ENCODE measurements around the gene PPP1R12A. TPM values are rescaled to one million over a fixed set of nuclear protein-coding genes. Genes with fewer than 3 reads are reported as not detected.

Gene PPP1R12A
- total and polyA plus RNA-seq, 2 of the 4 experiments (the other 2 are of a cell fraction) = 47.7 to 112 TPM

- Histone ChIP-seq H3K18ac (ENCODE audit: low read depth, low read length) (no peak overlapping the region), H3K27me3 (ENCODE audit: control insufficient read depth, insufficient read depth, low read length) (no peaks in the 10 kb centered on the region), H3K4me3 (ENCODE audit: insufficient read depth, low read depth, low read length) (no peak overlapping the region), H2AFZ (replicated peaks; ENCODE audit: low read length, poor library complexity) (no peak overlapping the region), H3K14ac (replicated peaks; ENCODE audit: low read depth, low read length) (no peak overlapping the region), H2BK20ac (ENCODE audit: low read depth, low read length) (no peak overlapping the region), H3K36me3 (ENCODE audit: control insufficient read depth, insufficient read depth, low read length) (peaks cover 17% of the 10 kb centered on the region), H3K4me1 (ENCODE audit: control insufficient read depth, insufficient read depth, low read length) (no peaks in the 10 kb centered on the region), H3K79me1 (ENCODE audit: low read depth in 1 of 2, low read length in 2 of 2) (peaks cover 61 to 73% of the 10 kb centered on the region in 2 experiments), H3K9me1 (ENCODE audit: insufficient read depth, low read length) (peaks cover 3% of the 10 kb centered on the region; the same call in 1 of the 2 replicates), H4K5ac (ENCODE audit: low read depth, low read length) (no peak overlapping the region), H3K56ac (ENCODE audit: extremely low read depth, insufficient read depth, low read length) (no peak overlapping the region), H3K4ac (ENCODE audit: low read depth, low read length) (no peak overlapping the region), H4K91ac (ENCODE audit: insufficient read depth, low read depth, low read length) (no peak overlapping the region), H3K9ac (ENCODE audit: low read depth, low read length) (no peak overlapping the region), H2AK9ac (replicated peaks; ENCODE audit: low read depth, low read length, poor library complexity) (no peak overlapping the region), H2BK5ac (ENCODE audit: low read depth, low read length, poor library complexity, severe bottlenecking) (no peak overlapping the region), H3K23ac (ENCODE audit: low read depth, low read length) (no peak overlapping the region), H4K20me1 (ENCODE audit: insufficient read depth, low read length) (peaks cover 18% of the 10 kb centered on the region; the same call in 1 of the 2 replicates), H3K4me2 (ENCODE audit: low read depth, low read length) (no peak overlapping the region), H2BK120ac (ENCODE audit: low read depth, low read length) (no peak overlapping the region), H2BK15ac (ENCODE audit: low read depth, low read length) (no peak overlapping the region), H2AK5ac (ENCODE audit: low read depth, low read length) (no peak overlapping the region), H4K8ac (ENCODE audit: low read depth in 2 of 2, low read length in 2 of 2) (no peak overlapping the region), H3K27ac (ENCODE audit: insufficient read depth, low read length) (no peak overlapping the region), H3K9me3 (ENCODE audit: control insufficient read depth, insufficient read depth, low read length) (peaks cover 10% of the 10 kb centered on the region)
- WGBS, 2 experiments (ENCODE audit: extremely low coverage in 2 of 2, insufficient read length in 1 of 2) = no CpG with 5 or more reads among the region's 2 CpGs
- intact Hi-C loops (cut with micrococcal nuclease) = no loop called here
- BruUV-seq (replicated peaks) = no TSS peak
- no peak for ATAC-seq (ENCODE audit: low read depth)
- CTCF ChIA-PET = interaction anchor here (0.7 to 1.0 kb wide), 2 partner anchors 31 to 52 kb away, joined by 3 to 4 read pairs; no protein-coding TSS in a partner anchor
- no peak for DNase-seq
- dilution Hi-C loops (cut with HindIII; ENCODE audit: low sequenced_read_pairs, unreplicated experiment) = no loop called here
- POLR2A ChIA-PET (ENCODE audit: unreplicated experiment) = no interaction called here
- in situ Hi-C loops (cut with MboI; ENCODE audit: low sequenced_read_pairs) = no loop called here
- TF ChIP-seq SMC3 (IDR thresholded peaks at IDR 0.05; ENCODE audit: low read depth, low read length) (no peak), RFX5 (IDR thresholded peaks at IDR 0.05; ENCODE audit: low read depth, low read length) (no peak), MAFK (IDR thresholded peaks at IDR 0.05; ENCODE audit: low read depth, low read length) (no peak), RCOR1 (IDR thresholded peaks at IDR 0.05; ENCODE audit: insufficient replicate concordance, low read length) (no peak), NFE2L2 (IDR thresholded peaks at IDR 0.05; ENCODE audit: low read depth, low read length) (no peak), ELK1 (IDR thresholded peaks at IDR 0.05; ENCODE audit: borderline replicate concordance, low read depth, low read length) (no peak), BHLHE40 (IDR thresholded peaks at IDR 0.05; ENCODE audit: low read depth, low read length) (no peak), FOS (IDR thresholded peaks at IDR 0.05; ENCODE audit: low read depth, low read length) (no peak)
Measured at GRCh38 chr12:79835377-79835843, 99.5 kb downstream of the PPP1R12A start.
